ENCODE measurements around the gene FAM20C. TPM values are rescaled to one million over a fixed set of nuclear protein-coding genes. Genes with fewer than 3 reads are reported as not detected.

FAM20C gene
- total and polyA plus RNA-seq, 2 of the 8 experiments (the other 6 are each of a cell fraction or from before 2014, with no cell fraction given) = 9.5 to 34.8 TPM

DNA sequence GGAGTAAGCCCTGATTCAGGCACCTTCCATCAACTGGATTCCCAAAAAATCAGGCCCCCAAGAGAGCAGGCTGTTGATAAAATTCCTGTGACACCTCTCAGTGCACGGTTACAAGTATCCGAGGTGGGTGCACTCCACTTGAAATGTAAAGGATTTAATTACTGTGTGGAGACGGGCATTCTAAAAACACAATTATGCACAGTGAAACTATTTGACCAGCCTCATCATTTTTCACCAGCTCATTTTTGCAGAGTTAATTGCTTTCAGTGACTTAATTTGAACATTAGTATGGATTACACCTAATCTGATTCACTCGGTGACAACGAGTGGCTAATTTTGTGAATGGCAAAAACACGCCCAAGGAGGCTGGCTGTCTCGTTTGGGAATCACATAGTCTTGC is 99.9 kb downstream of the FAM20C start:
- H3K27me3 ChIP-seq (replicated peaks in 1 of 4; ENCODE audit: control insufficient read depth in 3 of 4, extremely low read depth in 1 of 4, insufficient read depth in 3 of 4, low read length in 3 of 4) = peaks cover 32 to 53% (median 43%) of the 10 kb centered on the region in 4 experiments
- H2AK5ac ChIP-seq (ENCODE audit: low read depth, low read length) = no peak overlapping the region
- H3K18ac ChIP-seq (ENCODE audit: extremely low read depth, low read length) = no peak overlapping the region
- DNase-seq (ENCODE audit: low read depth in 1 of 2, low spot score in 2 of 2) (no peak), FAIRE-seq (no peak)
- H3K9me3 ChIP-seq (ENCODE audit: insufficient read depth in 2 of 2, low read depth in 1 of 2, low read length in 1 of 2) = peaks cover 0 to 31% of the 10 kb centered on the region in 2 experiments; a peak in 2 of 4 replicates
- no peak overlapping the region for H3K4me2 ChIP-seq (ENCODE audit: insufficient read depth in 1 of 2, low read depth in 2 of 2, low read length in 2 of 2)
- H3K14ac ChIP-seq (ENCODE audit: insufficient read length) = no peak overlapping the region
- no peak overlapping the region for H2AFZ ChIP-seq (ENCODE audit: low read length)
- H3K4me3 ChIP-seq (ENCODE audit: extremely low read depth in 1 of 4, insufficient read depth in 2 of 4, low read depth in 3 of 4, low read length in 4 of 4) = no peak overlapping the region
- H4K5ac ChIP-seq (ENCODE audit: insufficient read length, low read depth, low read length) = no peak overlapping the region
- no peak overlapping the region for H2BK5ac ChIP-seq (ENCODE audit: low read depth, low read length)
- 89% methylated on average over 7 of the region's 7 CpGs; no CpG with 5 or more reads in 1 of the 2 experiments for WGBS, 2 experiments (ENCODE audit: extremely low coverage in 1 of 2, insufficient coverage in 1 of 2, insufficient read length in 1 of 2, insufficient replicate concordance in 2 of 2, low coverage in 1 of 2, low lambda C conversion rate in 2 of 2, missing lambda C conversion rate in 1 of 2)
- no peak overlapping the region for H3K56ac ChIP-seq (replicated peaks; ENCODE audit: insufficient read length, low read depth, low read length)
- ChIA-PET POLR2A (ENCODE audit: partially characterized antibody) (no interaction called here), CTCF (ENCODE audit: partially characterized antibody) (interaction anchor here (0.6 to 1.4 kb wide), 2 partner anchors 30 to 495 kb away, joined by 3 to 4 read pairs; no protein-coding TSS in a partner anchor)
- H4K20me1 ChIP-seq (replicated peaks in 1 of 2; ENCODE audit: control insufficient read depth in 1 of 2, insufficient read depth in 2 of 2, low read length in 2 of 2) = no peaks in the 10 kb centered on the region
- no peaks in the 10 kb centered on the region for H3K79me2 ChIP-seq (ENCODE audit: control insufficient read depth in 1 of 2, insufficient read depth in 2 of 2, low read length in 2 of 2)
- TF ChIP-seq GTF2F1 (IDR thresholded peaks at IDR 0.05; ENCODE audit: borderline replicate concordance, low read depth, low read length) (no peak), TAF7 (optimal IDR thresholded peaks at IDR 0.05; ENCODE audit: borderline replicate concordance, low read depth, low read length) (no peak), HDAC2 (IDR thresholded peaks at IDR 0.05; ENCODE audit: borderline replicate concordance in 1 of 2, low read depth in 2 of 2, low read length in 2 of 2) (no peak)
- no peak overlapping the region for H4K91ac ChIP-seq (replicated peaks; ENCODE audit: insufficient read length, low read length)
- H3K23me2 ChIP-seq (ENCODE audit: low read depth, low read length) = peaks cover 10% of the 10 kb centered on the region; the same call in 1 of the 2 replicates
- H3K4ac ChIP-seq (replicated peaks; ENCODE audit: insufficient read length, low read depth, low read length) = no peak overlapping the region
- H3K36me3 ChIP-seq (ENCODE audit: control insufficient read depth in 2 of 4, insufficient read depth in 4 of 4, low read length in 3 of 4) = no peaks in the 10 kb centered on the region; a peak in 1 of 8 replicates
- no peak overlapping the region for H4K8ac ChIP-seq (ENCODE audit: extremely low read depth, insufficient read depth, low read length)
- H3K23ac ChIP-seq (ENCODE audit: insufficient read length) = no peak overlapping the region
- H3K4me1 ChIP-seq (replicated peaks in 1 of 4; ENCODE audit: control insufficient read depth in 3 of 4, insufficient read depth in 4 of 4, low read length in 3 of 4) = no peaks in the 10 kb centered on the region; a peak in 2 of 7 replicates
- H2BK15ac ChIP-seq (ENCODE audit: low read length) = no peak overlapping the region
- H2BK20ac ChIP-seq (ENCODE audit: low read length) = no peak overlapping the region
- H2BK12ac ChIP-seq (ENCODE audit: low read depth, low read length) = no peak overlapping the region
- no peak overlapping the region for H3K9ac ChIP-seq (replicated peaks in 1 of 4; ENCODE audit: extremely low read depth in 1 of 4, low read depth in 3 of 4, low read length in 3 of 4)
- H3K79me1 ChIP-seq (ENCODE audit: low read depth, low read length) = no peaks in the 10 kb centered on the region
- H3K27ac ChIP-seq (ENCODE audit: low read depth, low read length) = no peak overlapping the region
- no peak overlapping the region for H2BK120ac ChIP-seq (replicated peaks; ENCODE audit: low read depth, low read length)
